Activated naive CD4-positive, alpha-beta T cell treated with anti-CD3 and anti-CD28 coated beads, Interleukin-2, amount 50 U/mL, for 24 hours (primary cell): ENCODE measurements around the gene IL2RA.
"Not testable (repeated sequence)": the region's sequence is repeated elsewhere in the genome, so short reads cannot be mapped to it uniquely, and the experiment has no call there.

Source experiments
- H3K27ac Mint-ChIP-seq: one replicate; pipeline ENCODE4 v1.8.0; 2021; ENCODE audit warnings: mild to moderate bottlenecking, mixed read lengths
- H3K27me3 Mint-ChIP-seq: one replicate; pipeline ENCODE4 v1.8.0; 2021; ENCODE audit warnings: mixed read lengths
- H3K36me3 Mint-ChIP-seq: one replicate; pipeline ENCODE4 v1.8.0; 2021; ENCODE audit warnings: mixed read lengths
- H3K4me1 Mint-ChIP-seq: one replicate; pipeline ENCODE4 v1.8.0; 2021; ENCODE audit warnings: mixed read lengths
- H3K4me3 Mint-ChIP-seq: one replicate; pipeline ENCODE4 v1.8.0; 2021; ENCODE audit warnings: mild to moderate bottlenecking, mixed read lengths
- H3K9me3 Mint-ChIP-seq: one replicate; pipeline ENCODE4 v1.8.0; 2021; ENCODE audit warnings: mixed read lengths

IL2RA gene

GRCh38 chr10:5962358-5962940 lies 99.7 kb downstream of the IL2RA start:
- not testable (repeated sequence) for H3K4me3 Mint-ChIP-seq, H3K9me3 Mint-ChIP-seq, H3K27me3 Mint-ChIP-seq, H3K4me1 Mint-ChIP-seq, H3K36me3 Mint-ChIP-seq, H3K27ac Mint-ChIP-seq

GRCh38 chr10:5961405-5962100 lies 100.6 kb downstream of the IL2RA start:
- H3K4me3 Mint-ChIP-seq = no peak overlapping the region
- no peaks in the 10 kb centered on the region for H3K9me3 Mint-ChIP-seq
- H3K4me1 Mint-ChIP-seq = no peaks in the 10 kb centered on the region
- no peaks in the 10 kb centered on the region for H3K27me3 Mint-ChIP-seq
- no peak overlapping the region for H3K27ac Mint-ChIP-seq
- peaks cover 8% of the 10 kb centered on the region for H3K36me3 Mint-ChIP-seq

DNA sequence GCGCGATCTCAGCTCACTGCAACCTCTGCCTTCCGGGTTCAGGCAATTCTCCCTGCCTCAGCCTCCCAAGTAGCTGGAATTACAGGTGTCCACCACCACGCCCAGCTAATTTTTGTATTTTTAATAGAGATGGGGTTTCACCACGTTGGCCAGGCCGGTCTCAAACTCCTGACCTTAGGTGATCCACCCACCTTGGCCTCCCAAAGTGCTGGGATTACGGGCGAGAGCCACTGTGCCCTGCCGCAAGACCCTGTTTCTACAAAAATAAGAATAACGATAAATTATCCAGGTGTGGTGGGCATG lies 101.2 kb downstream of the IL2RA start:
- not testable (repeated sequence) for H3K4me1 Mint-ChIP-seq, H3K9me3 Mint-ChIP-seq, H3K36me3 Mint-ChIP-seq

More for the DNA sequence above, 101.2 kb downstream of the IL2RA start:
- H3K4me3 Mint-ChIP-seq, H3K27me3 Mint-ChIP-seq, H3K27ac Mint-ChIP-seq: not testable (repeated sequence)
